HUES64 (cell line): ENCODE results near the gene CREG1.

ENCODE experiments used
- H3K27ac ChIP-seq: 2 replicates; pipeline ENCODE4 v1.7.0; 2013; ENCODE audit warnings: low read depth, low read length, inconsistent platforms
- H3K27me3 ChIP-seq: 2 replicates; pipeline ENCODE4 v1.6.1; 2013; ENCODE audit warnings: mild to moderate bottlenecking, low read length; ENCODE audit not compliant: insufficient read depth
- H3K36me3 ChIP-seq: 2 replicates; pipeline ENCODE4 v1.6.1; 2013; ENCODE audit warnings: mild to moderate bottlenecking, low read length; ENCODE audit not compliant: insufficient read depth
- H3K4me1 ChIP-seq: 2 replicates; pipeline ENCODE4 v1.6.1; 2013; ENCODE audit warnings: mild to moderate bottlenecking, low read length, moderate library complexity; ENCODE audit not compliant: insufficient read depth
- H3K4me3 ChIP-seq: 2 replicates; pipeline ENCODE4 v1.5.1; 2013; ENCODE audit warnings: mild to moderate bottlenecking, low read length, moderate library complexity
- H3K9ac ChIP-seq: 2 replicates; pipeline ENCODE4 v1.6.1; 2013; ENCODE audit warnings: mild to moderate bottlenecking, low read depth, low read length
- H3K9me3 ChIP-seq: 2 replicates; pipeline ENCODE4 v1.6.1; 2013; ENCODE audit warnings: low read depth, low read length; ENCODE audit not compliant: insufficient read depth
- WGBS: fragments of 150-250, 120-280 bp; methylation state at CpG from one replicate; pipeline ENCODE4 v1.1.7; 2013; ENCODE audit warnings: missing lambda C conversion rate; 5-methylcytosine and 5-hydroxymethylcytosine counted together

CREG1 gene

DNA sequence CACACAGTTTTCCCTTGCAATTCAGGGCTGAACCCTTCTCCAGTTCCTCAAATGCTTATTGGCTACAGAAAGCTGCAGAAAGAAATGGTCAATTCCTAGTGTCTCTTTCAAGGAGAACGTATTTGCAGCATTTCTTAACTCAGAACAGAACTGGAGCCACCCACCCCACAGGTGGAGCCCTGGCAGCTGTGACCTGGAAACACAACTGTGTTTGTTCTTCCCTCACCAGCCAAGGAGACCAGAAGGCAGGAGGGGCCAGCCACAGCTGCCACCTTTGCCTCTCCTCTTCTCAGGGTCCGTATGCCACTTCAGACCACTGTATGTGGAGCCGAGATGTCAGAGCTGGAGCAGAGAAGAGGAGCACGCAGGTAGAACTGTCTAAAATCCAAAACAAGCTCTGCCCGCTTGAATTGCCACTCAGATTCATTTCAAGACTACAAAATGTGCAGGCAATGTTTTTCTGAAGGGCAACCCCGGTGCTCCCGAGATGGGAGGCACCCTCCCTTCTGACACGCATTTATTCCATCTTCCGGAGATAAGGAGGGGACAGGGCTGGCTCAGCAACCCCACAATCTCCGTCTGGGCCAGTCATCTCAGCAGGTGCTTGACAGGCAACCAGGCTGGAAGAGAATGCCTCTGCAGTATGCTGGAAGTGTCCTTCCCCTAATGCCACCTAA, 51.9 kb downstream of the CREG1 start:
- 64% methylated on average over 10 of the region's 10 CpGs for WGBS
- no peak overlapping the region for H3K9ac ChIP-seq
- H3K36me3 ChIP-seq: no peaks in the 10 kb centered on the region

DNA sequence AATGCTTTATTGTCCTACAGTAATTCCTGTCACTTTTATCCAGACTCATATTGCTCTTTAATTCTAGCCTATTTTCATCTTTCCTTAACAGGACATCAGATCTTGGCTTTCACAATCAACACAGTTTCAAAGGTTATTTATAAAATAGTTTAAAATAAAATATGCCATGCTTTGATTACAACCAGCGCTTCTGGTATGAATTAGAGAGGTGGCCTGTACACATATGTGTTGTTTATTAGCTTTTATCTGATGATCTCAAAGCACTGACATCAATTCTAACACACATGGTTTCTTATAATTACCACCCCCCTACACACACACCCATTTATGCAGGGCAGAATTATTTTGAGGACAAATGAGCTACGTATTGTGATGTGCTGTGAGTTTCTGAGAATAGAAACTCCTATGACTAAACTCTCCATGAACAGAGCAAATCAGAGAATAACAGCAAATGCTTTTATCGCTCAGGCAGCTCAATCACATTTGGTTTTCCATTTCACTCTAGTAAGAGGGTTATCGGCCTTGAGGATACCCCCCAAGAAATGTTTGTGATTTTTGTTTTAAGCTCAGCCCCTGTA, 53.2 kb downstream of the CREG1 start:
- Histone ChIP-seq H3K4me3 (no peak overlapping the region), H3K36me3 (no peaks in the 10 kb centered on the region), H3K4me1 (peaks cover 30% of the 10 kb centered on the region), H3K9ac (no peak overlapping the region), H3K9me3 (no peaks in the 10 kb centered on the region), H3K27me3 (no peaks in the 10 kb centered on the region), H3K27ac (no peak overlapping the region)
- WGBS: 97% methylated on average over 2 of the region's 4 CpGs

More for the DNA sequence above, 51.9 kb downstream of the CREG1 start:
- no peaks in the 10 kb centered on the region for H3K27me3 ChIP-seq
- peaks cover 30% of the 10 kb centered on the region for H3K4me1 ChIP-seq
- H3K4me3 ChIP-seq: no peak overlapping the region
- no peak overlapping the region for H3K27ac ChIP-seq
- H3K9me3 ChIP-seq: no peaks in the 10 kb centered on the region

DNA sequence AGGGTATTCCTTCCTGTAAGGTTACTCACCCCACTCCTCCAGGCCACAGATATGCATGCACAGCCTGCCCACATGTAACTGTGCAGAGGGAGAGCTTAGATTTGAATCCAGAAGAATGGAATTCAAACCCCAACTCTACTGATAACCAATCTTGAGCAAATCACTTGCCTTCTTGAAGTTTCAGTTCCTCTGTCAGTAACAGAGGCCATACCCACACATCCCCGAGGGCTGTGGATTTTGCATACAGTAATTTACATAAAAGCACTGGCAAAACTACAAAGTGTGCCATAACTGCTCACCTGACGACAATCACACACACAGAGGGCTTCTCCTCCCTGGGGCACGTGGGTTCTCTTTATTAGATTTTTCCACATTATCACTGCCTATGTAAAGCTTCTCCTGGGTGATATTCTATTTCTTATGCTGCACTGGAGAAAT, 53.9 kb downstream of the CREG1 start:
- Histone ChIP-seq H3K4me3 (no peak overlapping the region), H3K27ac (no peak overlapping the region), H3K36me3 (no peaks in the 10 kb centered on the region), H3K9ac (no peak overlapping the region), H3K4me1 (peaks cover 30% of the 10 kb centered on the region), H3K27me3 (no peaks in the 10 kb centered on the region), H3K9me3 (no peaks in the 10 kb centered on the region)
- 74% methylated on average over 3 of the region's 3 CpGs for WGBS

DNA sequence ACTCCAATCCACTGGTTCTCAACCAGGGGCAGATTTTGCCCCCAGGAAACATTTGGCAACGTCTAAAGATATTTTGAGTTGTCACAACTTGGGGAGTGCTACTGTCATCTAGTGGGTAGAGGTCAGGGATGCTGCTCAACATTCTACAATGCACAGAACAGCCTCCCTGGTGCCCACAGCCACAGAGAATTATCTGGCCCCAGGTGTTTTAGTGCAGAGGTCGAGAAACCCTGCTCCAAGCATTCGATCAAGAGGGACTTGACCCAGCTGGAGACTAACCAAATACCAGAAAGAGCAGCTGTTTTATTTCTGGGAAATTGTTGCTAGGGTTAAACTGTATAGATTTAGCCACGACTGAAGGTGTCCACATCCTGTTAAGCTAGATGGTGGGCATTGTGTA, 54.5 kb downstream of the CREG1 start:
- Histone ChIP-seq H3K4me3 (no peak overlapping the region), H3K9me3 (no peaks in the 10 kb centered on the region), H3K4me1 (peaks cover 26% of the 10 kb centered on the region), H3K27ac (no peak overlapping the region), H3K36me3 (no peaks in the 10 kb centered on the region), H3K9ac (no peak overlapping the region), H3K27me3 (no peaks in the 10 kb centered on the region)
- 93% methylated on average over 4 of the region's 4 CpGs for WGBS

DNA sequence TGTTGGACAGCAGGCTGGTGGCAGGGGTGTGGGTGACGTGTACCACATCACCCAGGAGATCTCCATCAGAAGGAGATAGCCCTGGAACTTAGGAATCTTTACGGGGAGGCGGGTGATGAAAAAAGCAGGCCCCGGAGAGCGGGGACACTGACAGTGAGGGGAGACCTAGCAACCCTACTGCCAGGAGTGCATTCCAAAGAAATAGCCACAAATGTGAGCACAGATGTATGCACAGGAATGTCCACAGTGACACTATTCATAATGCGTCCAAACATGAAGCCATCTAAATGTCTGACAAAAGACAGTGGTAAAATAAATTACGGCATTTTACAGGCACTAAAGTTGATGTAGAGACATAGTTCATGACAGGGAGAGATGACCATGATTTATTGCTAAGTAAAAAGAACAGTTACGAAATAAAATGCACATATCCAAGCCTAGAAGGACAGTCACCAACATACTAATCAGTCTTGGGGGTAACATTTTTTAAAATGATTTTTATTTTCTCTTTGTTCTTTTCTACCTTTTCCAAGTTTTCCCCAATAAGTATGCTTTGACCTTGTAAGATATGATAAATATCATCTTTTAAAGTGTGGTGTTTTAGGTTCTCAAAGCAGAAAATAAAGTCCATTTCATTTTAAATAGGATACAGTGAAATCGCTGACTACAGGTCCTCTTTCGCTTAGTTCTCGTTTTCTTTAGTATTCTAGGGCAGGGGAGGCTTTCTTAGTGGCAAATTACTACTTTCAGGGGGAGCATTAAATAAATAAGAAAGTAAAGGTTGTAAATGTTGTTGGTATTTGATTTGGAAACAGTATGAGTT, 56.6 kb downstream of the CREG1 start:
- no peaks in the 10 kb centered on the region for H3K27me3 ChIP-seq

DNA sequence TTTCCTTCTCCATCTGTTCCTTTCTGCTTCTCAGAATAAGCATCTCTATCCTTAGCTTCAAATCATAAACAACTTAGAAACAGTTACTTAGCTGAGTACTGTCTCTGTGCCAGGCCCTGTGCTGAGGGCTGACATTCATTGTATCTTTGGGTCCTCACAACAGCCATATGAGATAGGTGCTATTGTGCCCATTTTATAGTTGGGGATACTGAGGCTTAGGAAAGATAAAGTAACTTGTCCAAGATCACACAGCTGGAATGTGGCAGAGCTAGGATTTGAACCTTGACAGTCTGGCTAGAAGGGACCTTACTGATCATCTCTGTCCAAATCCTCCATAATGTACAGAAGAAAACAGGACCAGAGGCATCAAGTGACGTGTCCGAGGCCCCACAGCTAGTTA, 60.2 kb downstream of the CREG1 start:
- no peaks in the 10 kb centered on the region for H3K27me3 ChIP-seq
- WGBS: 92% methylated on average over 2 of the region's 2 CpGs
- no peaks in the 10 kb centered on the region for H3K36me3 ChIP-seq
- H3K4me3 ChIP-seq: no peak overlapping the region
- peaks cover 22% of the 10 kb centered on the region for H3K4me1 ChIP-seq
- no peak overlapping the region for H3K27ac ChIP-seq
- no peaks in the 10 kb centered on the region for H3K9me3 ChIP-seq
- no peak overlapping the region for H3K9ac ChIP-seq

More for the DNA sequence above, 56.6 kb downstream of the CREG1 start:
- no peak overlapping the region for H3K27ac ChIP-seq
- H3K9me3 ChIP-seq: no peaks in the 10 kb centered on the region
- no peak overlapping the region for H3K9ac ChIP-seq
- no peak overlapping the region for H3K4me3 ChIP-seq
- H3K4me1 ChIP-seq: peaks cover 12% of the 10 kb centered on the region
- WGBS: 92% methylated on average over 10 of the region's 11 CpGs
- H3K36me3 ChIP-seq: no peaks in the 10 kb centered on the region

DNA sequence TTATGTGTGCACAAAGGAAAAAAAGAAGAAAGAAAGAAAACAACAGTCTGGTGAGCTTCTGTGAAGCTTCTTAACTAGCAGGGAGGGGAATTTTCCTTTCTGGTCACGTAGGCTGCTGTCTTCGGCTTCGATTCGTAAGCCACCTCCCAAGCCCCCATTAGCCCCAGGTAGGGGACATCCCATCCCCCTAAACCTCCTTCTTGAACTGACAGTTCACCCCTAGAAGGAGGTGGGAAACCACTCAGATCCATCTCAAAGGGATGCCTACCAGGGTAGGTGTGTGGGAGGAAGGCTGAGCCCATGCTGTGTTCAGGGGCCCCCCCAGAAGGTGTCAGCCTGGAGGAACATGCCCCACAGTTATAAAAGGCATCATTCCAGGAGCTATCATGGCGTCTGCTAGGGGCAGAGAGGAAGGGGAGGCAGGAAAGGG, 61.1 kb downstream of the CREG1 start:
- H3K27ac ChIP-seq: peak overlapping the region; percentile 4; the same call in 1 of the 2 replicates
- no peaks in the 10 kb centered on the region for H3K36me3 ChIP-seq
- WGBS: 24% methylated on average over 5 of the region's 5 CpGs
- peaks cover 25% of the 10 kb centered on the region for H3K4me1 ChIP-seq
- H3K27me3 ChIP-seq: no peaks in the 10 kb centered on the region
- no peaks in the 10 kb centered on the region for H3K9me3 ChIP-seq
- no peak overlapping the region for H3K4me3 ChIP-seq
- H3K9ac ChIP-seq: no peak overlapping the region

DNA sequence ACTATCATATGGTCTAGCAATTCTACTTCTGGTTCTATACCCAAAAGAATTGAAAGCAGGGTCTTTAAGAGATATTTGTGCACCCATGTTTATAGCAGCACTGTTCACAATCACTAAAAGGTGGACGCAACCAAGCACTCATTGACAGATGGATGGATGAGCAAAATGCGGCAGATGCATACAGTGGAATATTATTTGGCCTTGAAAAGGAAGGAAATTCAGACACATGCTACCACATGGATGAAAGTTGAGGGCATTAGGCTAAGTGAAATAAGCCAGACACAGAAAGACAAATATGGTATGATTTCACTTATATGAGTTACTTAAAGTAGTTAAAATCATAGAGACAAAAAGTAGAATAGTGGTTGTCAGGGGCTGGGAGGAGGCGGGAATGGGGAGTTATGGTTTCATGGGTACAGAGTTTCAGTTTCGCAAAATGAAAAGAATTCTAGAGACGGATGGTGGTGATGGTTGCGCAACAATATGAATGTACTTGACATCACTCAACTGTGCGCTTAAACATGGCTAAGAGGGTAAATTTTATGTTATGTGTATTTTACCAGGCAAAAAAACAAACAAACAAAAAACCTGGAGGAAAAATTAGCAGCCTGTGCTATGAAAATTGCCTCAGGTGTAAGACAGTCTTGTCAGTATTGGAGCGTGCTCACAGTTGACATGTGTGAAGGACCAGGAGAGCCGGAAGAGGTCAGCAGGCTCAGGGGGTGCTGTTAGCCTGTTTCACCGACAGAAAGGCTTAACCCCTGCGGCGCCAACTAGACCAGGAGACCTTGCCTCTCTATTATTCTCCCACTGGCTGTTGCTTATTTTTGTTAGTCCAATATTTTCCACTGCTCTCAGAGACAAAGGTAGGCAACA, 61.7 kb downstream of the CREG1 start:
- Histone ChIP-seq H3K36me3 (no peaks in the 10 kb centered on the region), H3K4me3 (no peak overlapping the region), H3K27me3 (no peaks in the 10 kb centered on the region), H3K27ac (no peak overlapping the region), H3K9ac (no peak overlapping the region), H3K9me3 (no peaks in the 10 kb centered on the region), H3K4me1 (peaks cover 25% of the 10 kb centered on the region)
- WGBS: 64% methylated on average over 11 of the region's 12 CpGs
